GM12892 (cell line): ENCODE data around the gene ABLIM2.

Experiments used
- DNase-seq: peaks from one replicate; pipeline ENCODE4 v3.0.0; 2011; ENCODE audit not compliant: insufficient read length
- FAIRE-seq: peaks from 2 replicates; lab custom pipeline; 2011; peaks lifted over from hg19 to GRCh38; lab: Jason Lieb, UNC
- POLR2A ChIP-seq: IDR thresholded peaks from 2 replicates; pipeline ENCODE4 v1.6.1; 2011; ENCODE audit warnings: low read depth, low read length, control low read depth
- POLR2AphosphoS5 ChIP-seq: IDR thresholded peaks from 2 replicates; pipeline ENCODE4 v1.6.1; 2011; ENCODE audit warnings: low read depth, low read length, control low read depth
- TAF1 ChIP-seq: IDR thresholded peaks from 2 replicates; pipeline ENCODE4 v1.6.1; 2011; ENCODE audit warnings: low read depth, mild to moderate bottlenecking, control low read depth, low read length, borderline replicate concordance

The ABLIM2 gene

DNA sequence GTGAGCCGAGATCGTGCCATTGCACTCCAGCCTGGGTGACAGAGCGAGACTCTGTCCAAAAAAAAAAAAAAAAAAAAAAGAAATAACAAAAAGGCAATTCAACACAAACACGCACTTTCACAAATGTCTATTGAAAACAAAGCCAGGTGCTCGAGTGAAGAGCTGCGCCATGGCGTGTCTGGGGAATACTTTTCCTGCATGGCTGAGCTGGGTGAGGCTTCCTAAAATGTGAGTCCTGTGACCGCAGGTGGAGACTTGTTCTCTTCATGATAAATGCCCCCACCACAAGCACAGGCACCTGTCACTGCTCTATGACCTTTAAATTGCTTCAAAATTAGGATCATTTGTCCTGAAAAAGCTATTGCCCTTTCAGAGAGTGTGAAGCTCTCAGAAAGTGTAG lies 4.0 kb upstream of the ABLIM2 start:
- TF ChIP-seq POLR2A: no peak
- TF ChIP-seq POLR2AphosphoS5: no peak
- no peak for TF ChIP-seq TAF1
- FAIRE-seq (no peak), DNase-seq (no peak)

DNA sequence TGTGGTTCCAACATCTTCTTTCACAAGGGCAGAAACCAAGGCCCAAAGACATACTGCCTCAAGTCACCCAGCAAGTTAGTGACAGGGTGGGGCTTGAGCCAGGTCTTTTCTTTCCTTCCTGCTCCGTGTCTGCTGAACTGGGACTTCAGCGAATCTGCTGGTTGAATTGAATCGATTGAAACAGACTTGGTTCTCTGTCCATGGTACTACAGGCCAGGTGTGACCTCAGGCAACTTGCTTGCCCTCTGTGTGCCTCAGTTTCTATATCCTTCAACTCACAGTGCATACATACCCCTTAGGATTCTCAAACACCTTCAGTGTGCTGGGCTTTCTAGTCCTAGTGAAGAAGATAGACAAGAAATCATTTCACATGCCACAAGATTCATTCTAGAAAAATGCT lies 2.0 kb upstream of the ABLIM2 start:
- FAIRE-seq: no peak
- TF ChIP-seq POLR2A (no peak), POLR2AphosphoS5 (no peak), TAF1 (no peak)
- DNase-seq: no peak

DNA sequence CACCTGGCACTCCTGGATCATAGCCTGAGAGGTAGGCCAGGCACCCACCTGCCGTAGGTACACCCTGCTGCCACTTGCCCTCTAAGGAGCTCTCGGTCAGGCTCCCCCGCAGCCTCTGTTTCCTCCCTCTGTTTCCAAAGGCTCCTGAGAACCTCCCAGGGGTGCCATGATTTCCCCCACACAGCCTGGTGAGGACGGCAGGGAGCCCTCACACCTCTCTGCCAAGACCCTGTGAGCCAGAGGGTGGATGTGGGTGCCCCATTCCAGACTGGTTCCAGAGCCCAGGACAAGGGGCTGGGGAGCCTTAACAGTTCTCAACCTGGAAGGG lies 1.6 kb upstream of the ABLIM2 start:
- no peak for TF ChIP-seq POLR2AphosphoS5
- no peak for TF ChIP-seq TAF1
- no peak for FAIRE-seq
- DNase-seq: no peak

GRCh38 chr4:8159537-8160232 lies 1.1 kb upstream of the ABLIM2 start:
- no peak for DNase-seq
- no peak for FAIRE-seq
- TF ChIP-seq POLR2A (no peak), POLR2AphosphoS5 (no peak), TAF1 (no peak)

GRCh38 chr4:8157944-8158709 lies 486 bp downstream of the ABLIM2 start:
- no peak for FAIRE-seq
- TF ChIP-seq POLR2AphosphoS5: no peak
- no peak for TF ChIP-seq TAF1
- TF ChIP-seq POLR2A: no peak
- DNase-seq: no peak

DNA sequence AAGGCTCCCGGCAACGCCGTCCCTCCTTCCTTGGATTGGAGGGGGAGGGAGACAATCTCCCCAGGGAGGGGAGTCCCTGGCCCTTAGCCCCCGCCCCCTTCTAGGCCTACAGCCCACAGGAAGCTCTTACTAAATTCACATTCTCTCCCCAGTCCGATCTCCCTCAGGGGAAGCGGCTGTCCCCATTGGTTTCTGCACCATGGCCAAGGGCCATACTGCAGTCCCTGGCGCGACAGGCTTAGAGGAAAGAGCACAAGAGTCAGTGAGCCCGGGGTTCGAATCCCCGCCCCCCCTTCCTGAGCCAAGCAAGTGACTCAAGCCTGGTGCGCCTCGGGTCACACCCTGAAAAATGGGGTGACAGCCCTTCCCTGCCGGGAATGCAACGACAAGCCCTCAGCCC lies 1.1 kb downstream of the ABLIM2 start:
- TF ChIP-seq POLR2AphosphoS5 (no peak), POLR2A (no peak), TAF1 (no peak)
- FAIRE-seq: no peak

GRCh38 chr4:8156617-8157016 lies 2.0 kb downstream of the ABLIM2 start:
- FAIRE-seq (no peak), DNase-seq (no peak)
- no peak for TF ChIP-seq POLR2A

More for the DNA sequence above, 1.1 kb downstream of the ABLIM2 start:
- no peak for DNase-seq

GRCh38 chr4:8155660-8156421 lies 2.8 kb downstream of the ABLIM2 start:
- TF ChIP-seq POLR2AphosphoS5 (no peak), TAF1 (no peak), POLR2A (no peak)
- DNase-seq (no peak), FAIRE-seq (no peak)

GRCh38 chr4:8155048-8155447 lies 3.6 kb downstream of the ABLIM2 start:
- FAIRE-seq: no peak
- no peak for DNase-seq
- TF ChIP-seq POLR2AphosphoS5: no peak
- no peak for TF ChIP-seq POLR2A
- no peak for TF ChIP-seq TAF1

DNA sequence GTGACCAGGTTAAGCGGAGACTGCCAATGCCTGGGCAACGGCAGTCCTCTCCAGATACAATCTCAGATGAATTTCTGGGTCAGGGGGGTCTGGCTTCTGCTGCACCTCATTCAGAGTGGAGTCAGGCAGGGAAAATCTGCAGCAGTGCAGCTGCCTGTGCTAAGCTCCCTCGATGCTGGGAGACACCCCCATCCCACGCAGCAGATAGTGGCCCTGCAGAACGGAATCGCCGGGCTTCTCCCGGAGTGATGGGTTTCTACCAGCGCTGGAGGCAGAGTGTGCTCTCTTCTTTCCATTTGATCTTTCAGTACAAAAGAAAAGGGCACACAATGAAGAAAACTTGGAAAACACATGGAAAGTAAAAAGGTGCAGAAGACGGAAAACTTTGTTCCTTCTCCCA lies 5.2 kb downstream of the ABLIM2 start:
- DNase-seq (no peak), FAIRE-seq (no peak)
- TF ChIP-seq POLR2AphosphoS5 (no peak), POLR2A (no peak), TAF1 (no peak)

DNA sequence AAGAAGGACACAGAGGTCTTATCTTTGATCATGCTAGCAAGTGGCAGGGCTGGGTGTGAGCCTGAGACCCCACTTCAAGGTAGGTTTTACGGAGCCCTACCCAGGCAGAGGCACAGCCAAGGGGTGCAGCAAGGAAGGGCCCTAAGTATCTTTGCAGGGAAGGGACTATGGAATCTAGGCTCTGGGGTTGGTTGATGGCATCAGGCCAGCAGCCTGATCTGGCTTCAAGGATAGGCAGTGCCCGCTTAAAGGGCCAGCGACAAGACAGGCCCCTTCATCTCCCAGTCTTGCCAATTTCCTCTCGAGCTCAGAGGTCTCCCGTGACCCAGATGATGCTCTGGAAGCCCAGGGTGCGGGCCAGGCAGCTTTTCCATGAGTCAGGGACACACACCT lies 5.8 kb downstream of the ABLIM2 start:
- TF ChIP-seq POLR2A: no peak
- TF ChIP-seq TAF1: no peak
- TF ChIP-seq POLR2AphosphoS5: no peak
- DNase-seq (no peak), FAIRE-seq (no peak)
